Measurements from ENCODE around the gene CD36.

DNA sequence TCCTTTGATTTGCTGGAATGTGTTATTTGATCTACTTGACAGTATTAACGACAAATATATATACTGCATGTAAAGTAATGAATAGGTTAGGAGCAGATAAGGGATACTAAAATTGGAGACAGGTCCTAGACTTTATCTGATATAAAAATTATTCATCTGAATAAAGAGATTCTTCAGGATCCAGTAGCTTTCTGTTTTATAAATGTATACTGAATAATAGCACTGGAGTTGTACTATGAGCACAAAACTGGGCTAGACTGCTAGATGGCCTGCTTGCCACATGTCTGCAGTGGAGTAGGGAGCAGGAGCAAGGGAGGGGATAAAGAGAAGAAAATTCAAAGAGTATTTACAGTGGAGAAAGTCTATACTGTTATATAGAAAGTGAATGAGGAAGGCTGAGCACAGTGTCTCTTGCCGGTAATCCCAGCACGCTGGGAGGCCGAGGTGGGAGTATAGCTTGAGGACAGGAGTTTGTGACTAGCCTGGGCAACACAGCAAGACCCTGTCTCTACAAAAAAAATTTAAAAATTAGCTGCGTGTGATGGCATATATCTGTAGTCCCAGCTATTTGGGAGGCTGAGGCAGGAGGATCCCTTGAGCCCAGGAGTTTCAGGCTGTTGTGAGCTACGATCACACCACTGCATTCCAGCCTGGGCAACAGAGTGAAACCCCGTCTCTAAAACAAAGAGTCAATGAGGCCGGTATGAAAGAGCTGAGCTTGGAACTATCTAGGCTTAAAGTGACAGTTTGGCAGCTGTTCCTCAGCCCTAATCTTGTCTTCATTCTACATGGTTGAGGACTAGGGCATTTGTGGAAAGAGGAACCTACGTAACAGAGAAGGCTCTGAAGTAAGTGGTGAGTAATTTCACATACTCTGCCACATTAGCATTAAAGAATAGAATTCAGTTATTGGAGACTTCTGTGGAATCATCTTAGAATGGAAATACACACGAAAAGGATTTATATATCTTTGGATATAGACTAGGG is 41.8 kb downstream of the CD36 start:
- TF ChIP-seq, protein P1, sequence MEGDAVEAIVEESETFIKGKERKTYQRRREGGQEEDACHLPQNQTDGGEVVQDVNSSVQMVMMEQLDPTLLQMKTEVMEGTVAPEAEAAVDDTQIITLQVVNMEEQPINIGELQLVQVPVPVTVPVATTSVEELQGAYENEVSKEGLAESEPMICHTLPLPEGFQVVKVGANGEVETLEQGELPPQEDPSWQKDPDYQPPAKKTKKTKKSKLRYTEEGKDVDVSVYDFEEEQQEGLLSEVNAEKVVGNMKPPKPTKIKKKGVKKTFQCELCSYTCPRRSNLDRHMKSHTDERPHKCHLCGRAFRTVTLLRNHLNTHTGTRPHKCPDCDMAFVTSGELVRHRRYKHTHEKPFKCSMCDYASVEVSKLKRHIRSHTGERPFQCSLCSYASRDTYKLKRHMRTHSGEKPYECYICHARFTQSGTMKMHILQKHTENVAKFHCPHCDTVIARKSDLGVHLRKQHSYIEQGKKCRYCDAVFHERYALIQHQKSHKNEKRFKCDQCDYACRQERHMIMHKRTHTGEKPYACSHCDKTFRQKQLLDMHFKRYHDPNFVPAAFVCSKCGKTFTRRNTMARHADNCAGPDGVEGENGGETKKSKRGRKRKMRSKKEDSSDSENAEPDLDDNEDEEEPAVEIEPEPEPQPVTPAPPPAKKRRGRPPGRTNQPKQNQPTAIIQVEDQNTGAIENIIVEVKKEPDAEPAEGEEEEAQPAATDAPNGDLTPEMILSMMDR (conservative IDR thresholded peaks at IDR 0.05; ENCODE audit: low read depth in 2 of 2), result no peak
- TF ChIP-seq EZH2 (IDR thresholded peaks at IDR 0.05; ENCODE audit: low read depth, unreplicated experiment), result no peak
